HFFc6 (cell line): ENCODE measurements around the gene PHF14. TPM values are rescaled to one million over a fixed set of nuclear protein-coding genes. Genes with fewer than 3 reads are reported as not detected.
"Not testable (repeated sequence)": the region's sequence is repeated elsewhere in the genome, so short reads cannot be mapped to it uniquely, and the experiment has no call there.

Source experiments
- DNase-seq: peaks from one replicate; pipeline ENCODE4 v3.0.0-alpha.2; 2018
- H3K27ac Mint-ChIP-seq: 2 replicates; pipeline ENCODE4 v1.8.0; 2020; ENCODE audit warnings: mild to moderate bottlenecking, mixed read lengths
- H3K27me3 Mint-ChIP-seq: 2 replicates; pipeline ENCODE4 v1.8.0; 2021; ENCODE audit warnings: mild to moderate bottlenecking, moderate library complexity, mixed read lengths; ENCODE audit not compliant: insufficient read depth
- H3K36me3 Mint-ChIP-seq: 2 replicates; pipeline ENCODE4 v1.8.0; 2021; ENCODE audit warnings: low read depth, mixed read lengths
- H3K4me1 Mint-ChIP-seq: 2 replicates; pipeline ENCODE4 v1.8.0; 2020; ENCODE audit warnings: low read depth, mixed read lengths
- H3K4me3 Mint-ChIP-seq: 2 replicates; pipeline ENCODE4 v1.8.0; 2020; ENCODE audit warnings: mild to moderate bottlenecking, moderate library complexity, mixed read lengths
- H3K9me3 Mint-ChIP-seq: 2 replicates; pipeline ENCODE4 v1.8.0; 2020; ENCODE audit warnings: mild to moderate bottlenecking, mixed read lengths
- total RNA-seq, 6 experiments: library from RNA; stranded (reverse); fragmentation: NEBNext Ultra II Directional; extraction: Animal tissue kit (Norgen Biotek cat#: 25700); gene quantifications; 2 replicates in 1 of 6; 3 replicates in 5 of 6; pipeline ENCODE4 v1.2.3, GENCODE V29; 2021
- TF ChIP-seq, protein P1 (sequence below): fragments of 200-600 bp; sonication (generic); IDR thresholded peaks from 2 replicates; pipeline ENCODE4 v1.5.0; 2021; ENCODE audit warnings: antibody characterized with exemption, mild to moderate bottlenecking

PHF14 gene
- total RNA-seq, 6 experiments from 2014 or later = 11.4 to 15.8 (median 13.3) TPM

DNA sequence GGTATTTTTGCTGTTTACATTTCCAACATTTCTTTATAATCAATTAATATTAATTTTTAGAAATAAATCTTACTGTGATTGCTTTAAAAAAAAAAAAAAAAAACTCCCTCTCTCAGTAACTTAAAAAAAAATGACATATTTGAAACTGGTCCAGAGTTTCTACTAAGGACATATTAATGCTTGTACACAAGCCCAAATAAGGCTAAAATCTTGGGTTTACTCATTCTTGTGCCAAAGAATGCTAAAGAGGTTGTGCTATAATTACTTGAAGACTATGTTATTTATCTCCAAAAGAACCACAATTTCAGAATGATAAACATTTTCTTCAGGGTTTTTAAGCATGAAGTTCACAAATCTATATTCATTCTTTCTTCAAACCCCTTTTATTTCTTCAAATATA, 39.4 kb upstream of the PHF14 start:
- no peak overlapping the region for H3K27ac Mint-ChIP-seq
- no peaks in the 10 kb centered on the region for H3K9me3 Mint-ChIP-seq
- peaks cover 39% of the 10 kb centered on the region for H3K4me1 Mint-ChIP-seq
- no peaks in the 10 kb centered on the region for H3K27me3 Mint-ChIP-seq
- DNase-seq = peak; percentile 47
- no peak overlapping the region; the same call in 1 of the 2 replicates for H3K4me3 Mint-ChIP-seq
- H3K36me3 Mint-ChIP-seq = peaks cover 25% of the 10 kb centered on the region
- TF ChIP-seq, protein P1, sequence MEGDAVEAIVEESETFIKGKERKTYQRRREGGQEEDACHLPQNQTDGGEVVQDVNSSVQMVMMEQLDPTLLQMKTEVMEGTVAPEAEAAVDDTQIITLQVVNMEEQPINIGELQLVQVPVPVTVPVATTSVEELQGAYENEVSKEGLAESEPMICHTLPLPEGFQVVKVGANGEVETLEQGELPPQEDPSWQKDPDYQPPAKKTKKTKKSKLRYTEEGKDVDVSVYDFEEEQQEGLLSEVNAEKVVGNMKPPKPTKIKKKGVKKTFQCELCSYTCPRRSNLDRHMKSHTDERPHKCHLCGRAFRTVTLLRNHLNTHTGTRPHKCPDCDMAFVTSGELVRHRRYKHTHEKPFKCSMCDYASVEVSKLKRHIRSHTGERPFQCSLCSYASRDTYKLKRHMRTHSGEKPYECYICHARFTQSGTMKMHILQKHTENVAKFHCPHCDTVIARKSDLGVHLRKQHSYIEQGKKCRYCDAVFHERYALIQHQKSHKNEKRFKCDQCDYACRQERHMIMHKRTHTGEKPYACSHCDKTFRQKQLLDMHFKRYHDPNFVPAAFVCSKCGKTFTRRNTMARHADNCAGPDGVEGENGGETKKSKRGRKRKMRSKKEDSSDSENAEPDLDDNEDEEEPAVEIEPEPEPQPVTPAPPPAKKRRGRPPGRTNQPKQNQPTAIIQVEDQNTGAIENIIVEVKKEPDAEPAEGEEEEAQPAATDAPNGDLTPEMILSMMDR = no peak

GRCh38 chr7:10939237-10939910, 34.3 kb upstream of the PHF14 start:
- Mint-ChIP-seq H3K27ac (no peak overlapping the region), H3K4me1 (peaks cover 35% of the 10 kb centered on the region), H3K36me3 (peaks cover 25% of the 10 kb centered on the region), H3K9me3 (no peaks in the 10 kb centered on the region), H3K4me3 (no peak overlapping the region), H3K27me3 (no peaks in the 10 kb centered on the region)
- TF ChIP-seq, protein P1 = no peak
- no peak for DNase-seq

DNA sequence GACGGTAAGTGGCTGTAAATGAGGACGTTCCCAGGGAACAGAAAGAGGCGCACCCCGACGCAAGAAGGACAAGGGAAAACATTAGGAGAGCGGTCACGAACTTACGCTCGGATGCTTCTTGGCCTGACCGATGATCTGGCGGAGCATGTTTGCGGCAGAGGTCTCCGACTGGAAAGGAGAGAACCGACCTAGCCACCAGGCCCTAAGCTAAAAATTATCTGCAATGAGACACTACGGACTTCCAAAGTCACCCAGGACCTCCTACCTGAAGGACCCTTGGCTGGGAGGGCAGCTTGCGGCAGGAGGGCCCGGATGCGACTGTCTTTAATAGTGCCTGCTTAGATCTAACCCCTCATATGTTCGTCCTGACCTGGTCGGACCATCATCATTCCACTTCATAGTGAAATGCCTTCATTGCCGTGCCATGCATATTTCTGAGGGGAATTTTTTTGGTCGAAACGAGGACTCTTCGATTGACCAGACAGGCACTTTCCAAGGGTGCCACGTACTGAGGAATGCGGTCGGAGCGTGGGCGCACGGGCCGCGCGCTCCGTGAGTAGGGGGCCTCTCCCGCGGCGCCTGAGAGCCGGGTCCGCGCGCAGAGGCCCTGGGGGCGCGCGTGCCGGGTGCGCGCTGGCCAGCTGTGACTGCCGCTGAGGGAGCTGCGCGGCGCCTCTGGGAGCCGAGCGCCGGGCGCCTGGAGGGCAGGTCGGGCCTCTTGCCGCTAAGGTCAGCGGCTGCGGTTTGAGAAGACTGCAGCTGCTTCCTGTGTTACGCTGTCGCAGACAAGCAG, 33.6 kb upstream of the PHF14 start:
- Mint-ChIP-seq H3K9me3 (no peaks in the 10 kb centered on the region), H3K27ac (no peak overlapping the region), H3K27me3 (peaks cover 7% of the 10 kb centered on the region), H3K36me3 (peaks cover 25% of the 10 kb centered on the region), H3K4me1 (peaks cover 27% of the 10 kb centered on the region), H3K4me3 (no peak overlapping the region)
- DNase-seq = peak; percentile 91
- TF ChIP-seq, protein P1 = no peak

- Mint-ChIP-seq H3K27me3 (peaks cover 7% of the 10 kb centered on the region), H3K9me3 (no peaks in the 10 kb centered on the region), H3K4me1 (peaks cover 20% of the 10 kb centered on the region), H3K27ac (no peak overlapping the region), H3K36me3 (peaks cover 19% of the 10 kb centered on the region), H3K4me3 (no peak overlapping the region)
- DNase-seq = no peak
- TF ChIP-seq, protein P1 = no peak
Measured at GRCh38 chr7:10940704-10941355, 32.8 kb upstream of the PHF14 start.

- H3K4me1 Mint-ChIP-seq = peaks cover 5% of the 10 kb centered on the region; the same call in 1 of the 2 replicates
- H3K4me3 Mint-ChIP-seq = no peak overlapping the region
- DNase-seq = no peak
- no peaks in the 10 kb centered on the region for H3K36me3 Mint-ChIP-seq
- H3K27ac Mint-ChIP-seq = no peak overlapping the region
- TF ChIP-seq, protein P1 = no peak
- peaks cover 4% of the 10 kb centered on the region; the same call in 1 of the 2 replicates for H3K9me3 Mint-ChIP-seq
- peaks cover 13% of the 10 kb centered on the region for H3K27me3 Mint-ChIP-seq
Measured at GRCh38 chr7:10950494-10950893, 23.2 kb upstream of the PHF14 start.

DNA sequence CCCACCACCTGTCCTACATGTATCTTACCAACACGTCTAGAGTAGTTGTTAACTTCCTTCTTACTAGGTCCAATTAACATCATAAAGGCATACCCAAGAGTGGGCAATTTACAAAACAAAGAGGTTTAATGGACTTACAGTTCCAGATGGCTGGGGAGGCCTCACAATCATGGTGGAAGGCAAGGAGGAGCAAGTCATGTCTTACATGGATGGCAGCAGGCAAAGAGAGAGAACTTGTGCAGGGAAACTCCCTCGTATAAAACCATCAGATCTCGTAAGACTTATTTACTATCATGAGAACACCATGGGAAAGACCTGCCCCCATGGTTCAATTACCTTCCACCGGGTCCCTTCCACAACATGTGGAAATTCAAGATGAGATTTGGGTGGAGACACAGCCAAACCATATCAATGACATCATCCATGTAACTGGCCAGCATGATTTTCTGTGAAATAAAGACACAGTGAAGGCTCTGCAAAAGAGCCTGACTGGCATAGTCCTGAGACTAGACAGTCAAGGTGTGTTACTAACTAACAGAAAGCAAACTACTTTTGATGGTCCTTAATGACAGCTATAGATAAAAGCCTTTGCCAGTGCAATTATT, 22.6 kb upstream of the PHF14 start:
- not testable (repeated sequence) for H3K4me1 Mint-ChIP-seq, H3K9me3 Mint-ChIP-seq, H3K4me3 Mint-ChIP-seq, DNase-seq, H3K36me3 Mint-ChIP-seq, H3K27ac Mint-ChIP-seq
- peaks cover 13% of the 10 kb centered on the region for H3K27me3 Mint-ChIP-seq
